ENCODE measurements around the gene ABTB1.

DNA sequence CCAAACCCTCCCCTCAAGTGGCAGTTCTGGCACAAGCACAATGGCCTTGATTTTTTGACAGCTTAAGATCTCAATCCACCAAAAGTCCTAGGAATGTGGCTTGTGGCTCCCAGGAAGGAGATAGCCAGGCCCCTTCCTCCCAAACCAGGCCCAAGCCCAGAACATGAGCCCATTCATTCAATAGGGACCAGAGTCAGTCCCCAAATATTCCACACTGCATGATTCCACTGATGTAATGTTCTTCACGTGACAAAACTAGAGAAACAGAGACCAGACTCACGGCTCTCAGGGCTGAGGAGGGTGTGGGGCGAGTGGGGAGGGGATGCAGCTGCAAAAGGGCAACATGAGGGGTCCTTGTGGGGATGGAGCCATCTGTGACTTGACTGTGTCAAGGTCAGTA, 25.5 kb downstream of the ABTB1 start:
- TF ChIP-seq, protein P1, sequence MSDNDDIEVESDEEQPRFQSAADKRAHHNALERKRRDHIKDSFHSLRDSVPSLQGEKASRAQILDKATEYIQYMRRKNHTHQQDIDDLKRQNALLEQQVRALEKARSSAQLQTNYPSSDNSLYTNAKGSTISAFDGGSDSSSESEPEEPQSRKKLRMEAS (IDR thresholded peaks at IDR 0.05) = no peak
- TF ChIP-seq TCF12 (IDR thresholded peaks at IDR 0.05; ENCODE audit: low read depth) = no peak
- no peak for TF ChIP-seq TEAD4 (IDR thresholded peaks at IDR 0.05)
- TF ChIP-seq EGR1 (IDR thresholded peaks at IDR 0.05) = no peak
- TF ChIP-seq YY1 (IDR thresholded peaks at IDR 0.05; ENCODE audit: low read depth) = no peak
- TF ChIP-seq CREB1 (IDR thresholded peaks at IDR 0.05; ENCODE audit: low read depth) = no peak
- no peak for TF ChIP-seq RAD21 (IDR thresholded peaks at IDR 0.05; ENCODE audit: low read depth)
- TF ChIP-seq TAF1 (IDR thresholded peaks at IDR 0.05; ENCODE audit: low read depth) = no peak
- no peak for TF ChIP-seq NFIC (IDR thresholded peaks at IDR 0.05)
- TF ChIP-seq EP300 (IDR thresholded peaks at IDR 0.05; ENCODE audit: borderline replicate concordance) = no peak
- TF ChIP-seq, protein P2, sequence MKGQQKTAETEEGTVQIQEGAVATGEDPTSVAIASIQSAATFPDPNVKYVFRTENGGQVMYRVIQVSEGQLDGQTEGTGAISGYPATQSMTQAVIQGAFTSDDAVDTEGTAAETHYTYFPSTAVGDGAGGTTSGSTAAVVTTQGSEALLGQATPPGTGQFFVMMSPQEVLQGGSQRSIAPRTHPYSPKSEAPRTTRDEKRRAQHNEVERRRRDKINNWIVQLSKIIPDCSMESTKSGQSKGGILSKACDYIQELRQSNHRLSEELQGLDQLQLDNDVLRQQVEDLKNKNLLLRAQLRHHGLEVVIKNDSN (IDR thresholded peaks at IDR 0.05) = no peak
- TF ChIP-seq FOXM1 (IDR thresholded peaks at IDR 0.05; ENCODE audit: borderline replicate concordance, low read depth) = no peak
- TF ChIP-seq, protein P3, sequence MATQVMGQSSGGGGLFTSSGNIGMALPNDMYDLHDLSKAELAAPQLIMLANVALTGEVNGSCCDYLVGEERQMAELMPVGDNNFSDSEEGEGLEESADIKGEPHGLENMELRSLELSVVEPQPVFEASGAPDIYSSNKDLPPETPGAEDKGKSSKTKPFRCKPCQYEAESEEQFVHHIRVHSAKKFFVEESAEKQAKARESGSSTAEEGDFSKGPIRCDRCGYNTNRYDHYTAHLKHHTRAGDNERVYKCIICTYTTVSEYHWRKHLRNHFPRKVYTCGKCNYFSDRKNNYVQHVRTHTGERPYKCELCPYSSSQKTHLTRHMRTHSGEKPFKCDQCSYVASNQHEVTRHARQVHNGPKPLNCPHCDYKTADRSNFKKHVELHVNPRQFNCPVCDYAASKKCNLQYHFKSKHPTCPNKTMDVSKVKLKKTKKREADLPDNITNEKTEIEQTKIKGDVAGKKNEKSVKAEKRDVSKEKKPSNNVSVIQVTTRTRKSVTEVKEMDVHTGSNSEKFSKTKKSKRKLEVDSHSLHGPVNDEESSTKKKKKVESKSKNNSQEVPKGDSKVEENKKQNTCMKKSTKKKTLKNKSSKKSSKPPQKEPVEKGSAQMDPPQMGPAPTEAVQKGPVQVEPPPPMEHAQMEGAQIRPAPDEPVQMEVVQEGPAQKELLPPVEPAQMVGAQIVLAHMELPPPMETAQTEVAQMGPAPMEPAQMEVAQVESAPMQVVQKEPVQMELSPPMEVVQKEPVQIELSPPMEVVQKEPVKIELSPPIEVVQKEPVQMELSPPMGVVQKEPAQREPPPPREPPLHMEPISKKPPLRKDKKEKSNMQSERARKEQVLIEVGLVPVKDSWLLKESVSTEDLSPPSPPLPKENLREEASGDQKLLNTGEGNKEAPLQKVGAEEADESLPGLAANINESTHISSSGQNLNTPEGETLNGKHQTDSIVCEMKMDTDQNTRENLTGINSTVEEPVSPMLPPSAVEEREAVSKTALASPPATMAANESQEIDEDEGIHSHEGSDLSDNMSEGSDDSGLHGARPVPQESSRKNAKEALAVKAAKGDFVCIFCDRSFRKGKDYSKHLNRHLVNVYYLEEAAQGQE (IDR thresholded peaks at IDR 0.05; ENCODE audit: low read depth) = no peak
- no peak for TF ChIP-seq ZBTB7A (IDR thresholded peaks at IDR 0.05; ENCODE audit: low read depth)
